GM12872 (cell line): Measurements from ENCODE around the gene TSPAN18.

Experiments
- CTCF ChIP-seq: IDR thresholded peaks from 3 replicates; pipeline ENCODE4 v1.5.1; 2011; ENCODE audit warnings: low read depth, mild to moderate bottlenecking, low read length, moderate library complexity; ENCODE audit not compliant: insufficient read depth

The TSPAN18 gene

GRCh38 chr11:44979543-44980399 lies 253.0 kb downstream of the TSPAN18 start:
- no peak for TF ChIP-seq CTCF

- TF ChIP-seq CTCF, result no peak
Observed at GRCh38 chr11:44980533-44981427, 254.0 kb downstream of the TSPAN18 start.
